Fibroblast of skin of right quadriceps (primary cell): ENCODE data around the gene INMT.

Experiments
- DNase-seq: peaks from one replicate; pipeline ENCODE4 v3.0.0-alpha.2; 2013

Gene INMT

GRCh38 chr7:30789334-30789711 lies 37.4 kb downstream of the INMT start:
- peak; percentile 80 for DNase-seq

- no peak for DNase-seq
Measured at GRCh38 chr7:30790356-30790755, 38.4 kb downstream of the INMT start.

GRCh38 chr7:30791114-30791513 lies 39.2 kb downstream of the INMT start:
- DNase-seq, result no peak

- no peak for DNase-seq
Measured at GRCh38 chr7:30795161-30795948, 43.4 kb downstream of the INMT start.

- DNase-seq, result peak; percentile 57
Measured at GRCh38 chr7:30796105-30796869, 44.4 kb downstream of the INMT start.

GRCh38 chr7:30797176-30798040 lies 45.5 kb downstream of the INMT start:
- DNase-seq, result no peak

- peak; percentile 94 for DNase-seq
Measured at GRCh38 chr7:30799206-30799975, 47.5 kb downstream of the INMT start.

GRCh38 chr7:30799976-30800661 lies 48.2 kb downstream of the INMT start:
- DNase-seq, result no peak

GRCh38 chr7:30800785-30801252 lies 48.9 kb downstream of the INMT start:
- peak; percentile 83 for DNase-seq

GRCh38 chr7:30802812-30803211 lies 50.9 kb downstream of the INMT start:
- no peak for DNase-seq

GRCh38 chr7:30804078-30804661 lies 52.2 kb downstream of the INMT start:
- peak; percentile 95 for DNase-seq

- DNase-seq, result no peak
Measured at GRCh38 chr7:30805081-30805691, 53.3 kb downstream of the INMT start.

- no peak for DNase-seq
Measured at GRCh38 chr7:30805931-30806330, 54.0 kb downstream of the INMT start.
